Measurements from ENCODE around the gene GRIP2.

DNA sequence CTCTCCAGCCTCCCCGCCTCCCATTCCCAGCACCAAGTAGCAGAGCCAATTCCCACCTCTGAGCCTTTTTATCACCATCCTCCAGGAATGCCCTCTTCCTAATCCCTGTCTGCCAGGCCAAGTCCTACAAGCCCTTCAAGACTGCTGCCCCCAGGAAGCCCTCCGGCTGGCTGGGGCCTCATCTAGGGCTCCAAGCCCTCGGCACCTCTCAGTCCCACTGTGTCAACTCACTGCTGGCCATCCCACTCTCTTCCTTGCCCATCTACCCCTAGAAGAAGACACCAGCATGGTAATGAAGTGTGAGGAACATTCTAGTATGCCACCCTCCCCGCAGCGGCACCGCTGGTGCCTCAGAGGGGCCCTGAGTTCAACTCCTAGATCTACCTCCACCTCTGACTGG, 10.0 kb upstream of the GRIP2 start:
- TF ChIP-seq, protein P1, sequence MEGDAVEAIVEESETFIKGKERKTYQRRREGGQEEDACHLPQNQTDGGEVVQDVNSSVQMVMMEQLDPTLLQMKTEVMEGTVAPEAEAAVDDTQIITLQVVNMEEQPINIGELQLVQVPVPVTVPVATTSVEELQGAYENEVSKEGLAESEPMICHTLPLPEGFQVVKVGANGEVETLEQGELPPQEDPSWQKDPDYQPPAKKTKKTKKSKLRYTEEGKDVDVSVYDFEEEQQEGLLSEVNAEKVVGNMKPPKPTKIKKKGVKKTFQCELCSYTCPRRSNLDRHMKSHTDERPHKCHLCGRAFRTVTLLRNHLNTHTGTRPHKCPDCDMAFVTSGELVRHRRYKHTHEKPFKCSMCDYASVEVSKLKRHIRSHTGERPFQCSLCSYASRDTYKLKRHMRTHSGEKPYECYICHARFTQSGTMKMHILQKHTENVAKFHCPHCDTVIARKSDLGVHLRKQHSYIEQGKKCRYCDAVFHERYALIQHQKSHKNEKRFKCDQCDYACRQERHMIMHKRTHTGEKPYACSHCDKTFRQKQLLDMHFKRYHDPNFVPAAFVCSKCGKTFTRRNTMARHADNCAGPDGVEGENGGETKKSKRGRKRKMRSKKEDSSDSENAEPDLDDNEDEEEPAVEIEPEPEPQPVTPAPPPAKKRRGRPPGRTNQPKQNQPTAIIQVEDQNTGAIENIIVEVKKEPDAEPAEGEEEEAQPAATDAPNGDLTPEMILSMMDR (conservative IDR thresholded peaks at IDR 0.05 in 1 of 2, IDR thresholded peaks at IDR 0.05 in 1 of 2; ENCODE audit: low read depth in 1 of 2, low read length in 2 of 2) = no peak
- no peak for TF ChIP-seq EZH2 (IDR thresholded peaks at IDR 0.05; ENCODE audit: low read length, missing control alignments)
